H9 (cell line): ENCODE results near the gene COL19A1. TPM values are rescaled to one million over a fixed set of nuclear protein-coding genes. Genes with fewer than 3 reads are reported as not detected.

Experiments used
- DNase-seq: peaks from one replicate; pipeline ENCODE4 v3.0.0-alpha.2; 2017
- H2AFZ ChIP-seq: one replicate; pipeline ENCODE4 v1.6.1; 2013; ENCODE audit warnings: mild to moderate bottlenecking, low read length, control low read depth, moderate library complexity
- H2AK5ac ChIP-seq: 2 replicates; pipeline ENCODE4 v1.6.1; 2013; ENCODE audit warnings: low read length, control low read depth, mixed read lengths; ENCODE audit not compliant: insufficient read length
- H2BK120ac ChIP-seq: one replicate; pipeline ENCODE4 v1.6.1; 2013; ENCODE audit warnings: low read depth, mild to moderate bottlenecking, low read length, control low read depth, inconsistent platforms; ENCODE audit not compliant: poor library complexity, severe bottlenecking
- H2BK12ac ChIP-seq: 2 replicates; pipeline ENCODE4 v1.6.1; 2013; ENCODE audit warnings: low read length, control low read depth, mixed read lengths, low read depth; ENCODE audit not compliant: insufficient read length
- H2BK15ac ChIP-seq: 2 replicates; pipeline ENCODE4 v1.6.1; 2013; ENCODE audit warnings: low read depth, low read length, control low read depth
- H2BK20ac ChIP-seq: one replicate; pipeline ENCODE4 v1.6.1; 2013; ENCODE audit warnings: low read depth, mild to moderate bottlenecking, low read length, control low read depth, inconsistent platforms; ENCODE audit not compliant: poor library complexity, severe bottlenecking
- H2BK5ac ChIP-seq: 2 replicates; pipeline ENCODE4 v1.6.1; 2013; ENCODE audit warnings: low read length, control low read depth, mixed read lengths; ENCODE audit not compliant: insufficient read length
- H3K14ac ChIP-seq: 2 replicates; pipeline ENCODE4 v1.6.1; 2013; ENCODE audit warnings: low read length, control low read depth; ENCODE audit not compliant: insufficient read depth
- H3K18ac ChIP-seq: 2 replicates; pipeline ENCODE4 v1.6.1; 2013; ENCODE audit warnings: low read depth, mild to moderate bottlenecking, mixed read lengths, low read length, control low read depth; ENCODE audit not compliant: insufficient read length
- H3K23ac ChIP-seq: 2 replicates; pipeline ENCODE4 v1.6.1; 2013; ENCODE audit warnings: low read length, control low read depth, mixed read lengths, low read depth; ENCODE audit not compliant: insufficient read length
- H3K23me2 ChIP-seq: 2 replicates; pipeline ENCODE4 v1.6.1; 2013; ENCODE audit warnings: low read depth, mild to moderate bottlenecking, mixed read lengths, low read length, control low read depth; ENCODE audit not compliant: insufficient read length, poor library complexity, severe bottlenecking
- H3K27ac ChIP-seq: 2 replicates; pipeline ENCODE4 v1.5.1; 2013; ENCODE audit warnings: low read length, control low read depth, mixed read lengths, low read depth; ENCODE audit not compliant: insufficient read length
- H3K27me3 ChIP-seq: 2 replicates; pipeline ENCODE4 v1.6.1; 2013; ENCODE audit warnings: low read length, control low read depth, inconsistent platforms; ENCODE audit not compliant: insufficient read depth
- H3K4ac ChIP-seq: 2 replicates; pipeline ENCODE4 v1.6.1; 2013; ENCODE audit warnings: low read depth, mild to moderate bottlenecking, control low read depth, inconsistent platforms, low read length, moderate library complexity
- H3K4me1 ChIP-seq: 2 replicates; pipeline ENCODE4 v1.6.1; 2013; ENCODE audit warnings: low read length, control low read depth, inconsistent platforms; ENCODE audit not compliant: insufficient read depth
- H3K4me2 ChIP-seq: 2 replicates; pipeline ENCODE4 v1.6.1; 2013; ENCODE audit warnings: low read length, control low read depth, mixed read lengths; ENCODE audit not compliant: insufficient read length, insufficient read depth
- H3K56ac ChIP-seq: 2 replicates; pipeline ENCODE4 v1.6.1; 2013; ENCODE audit warnings: low read depth, mild to moderate bottlenecking, mixed read lengths, low read length, control low read depth; ENCODE audit not compliant: insufficient read length
- H3K79me1 ChIP-seq: 2 replicates; pipeline ENCODE4 v1.6.1; 2013; ENCODE audit warnings: low read depth, mild to moderate bottlenecking, moderate library complexity, low read length, control low read depth, inconsistent platforms; ENCODE audit not compliant: insufficient read depth, poor library complexity, severe bottlenecking
- H3K79me2 ChIP-seq: 2 replicates; pipeline ENCODE4 v1.6.1; 2013; ENCODE audit warnings: low read length, control low read depth, inconsistent platforms; ENCODE audit not compliant: insufficient read depth
- H3K9ac ChIP-seq: 2 replicates; pipeline ENCODE4 v1.6.1; 2013; ENCODE audit warnings: low read length, control low read depth, mixed read lengths; ENCODE audit not compliant: insufficient read length; ENCODE audit errors: extremely low read depth
- H3K9me3 ChIP-seq: one replicate; pipeline ENCODE4 v1.6.1; 2013; ENCODE audit warnings: low read depth, low read length, inconsistent platforms; ENCODE audit not compliant: control insufficient read depth
- H3T11ph ChIP-seq: one replicate; pipeline ENCODE4 v1.6.1; 2013; ENCODE audit warnings: mild to moderate bottlenecking, low read length, control low read depth, inconsistent platforms
- H4K20me1 ChIP-seq: one replicate; pipeline ENCODE4 v1.6.1; 2013; ENCODE audit not compliant: control insufficient read depth, insufficient read length, insufficient read depth
- H4K5ac ChIP-seq: 2 replicates; pipeline ENCODE4 v1.6.1; 2013; ENCODE audit warnings: low read depth, mild to moderate bottlenecking, mixed read lengths, low read length, control low read depth; ENCODE audit not compliant: insufficient read length
- H4K8ac ChIP-seq: replicated peaks from 2 replicates; pipeline ENCODE4 v1.6.1; 2013; ENCODE audit warnings: low read length, control low read depth, mixed read lengths, low read depth; ENCODE audit not compliant: insufficient read length
- H4K91ac ChIP-seq: 2 replicates; pipeline ENCODE4 v1.6.1; 2013; ENCODE audit warnings: low read depth, mild to moderate bottlenecking, moderate library complexity, mixed read lengths, low read length, control low read depth; ENCODE audit not compliant: insufficient read length
- H3K27ac Mint-ChIP-seq, 3 experiments: 2 replicates in 2 of 3; 3 replicates in 1 of 3; pipeline ENCODE4 v1.8.0; 2020 to 2021; ENCODE audit warnings: mixed read lengths in 3 of 3, mild to moderate bottlenecking in 1 of 3, moderate library complexity in 1 of 3
- H3K27me3 Mint-ChIP-seq: 2 replicates; pipeline ENCODE4 v1.8.0; 2021; ENCODE audit warnings: low read depth, mild to moderate bottlenecking, moderate library complexity, mixed read lengths
- H3K36me3 Mint-ChIP-seq, 3 experiments: 2 replicates in 2 of 3; 3 replicates in 1 of 3; pipeline ENCODE4 v1.8.0; 2020 to 2021; ENCODE audit warnings: low read depth in 3 of 3, mixed read lengths in 3 of 3; ENCODE audit not compliant: insufficient read depth in 1 of 3
- H3K4me1 Mint-ChIP-seq, 2 experiments: 2 replicates each; pipeline ENCODE4 v1.8.0; 2020; ENCODE audit warnings: mixed read lengths in 2 of 2
- H3K4me3 Mint-ChIP-seq, 2 experiments: 2 replicates in 1 of 2; 3 replicates in 1 of 2; pipeline ENCODE4 v1.8.0; 2020 to 2021; ENCODE audit warnings: mild to moderate bottlenecking in 2 of 2, mixed read lengths in 2 of 2, moderate library complexity in 1 of 2
- H3K9me3 Mint-ChIP-seq, 2 experiments: 2 replicates in 1 of 2; 3 replicates in 1 of 2; pipeline ENCODE4 v1.8.0; 2020; ENCODE audit warnings: mild to moderate bottlenecking in 2 of 2, mixed read lengths in 2 of 2, moderate library complexity in 1 of 2
- CTCF ChIP-seq: fragments of 200-600 bp; sonication (generic); conservative IDR thresholded peaks from 3 replicates; pipeline ENCODE4 v1.8.0; 2021; ENCODE audit warnings: antibody characterized with exemption, mild to moderate bottlenecking
- WGBS: extraction: QIAGEN DNeasy Blood & Tissue Kit; methylation state at CpG from one replicate; pipeline ENCODE4 v1.1.7; 2013; ENCODE audit warnings: missing lambda C conversion rate, low lambda C conversion rate, mixed read lengths; ENCODE audit not compliant: insufficient read length; ENCODE audit errors: extremely low coverage; 5-methylcytosine and 5-hydroxymethylcytosine counted together
- total RNA-seq: library from RNA; stranded (reverse); gene quantifications from 2 replicates; pipeline ENCODE4 v1.2.1, GENCODE V29; 2021

COL19A1 gene
- total RNA-seq, 1 experiment from 2014 or later, result not detected

- no peaks in the 10 kb centered on the region for H3K9me3 ChIP-seq
- no peak overlapping the region for H2BK5ac ChIP-seq
- H4K20me1 ChIP-seq, result no peaks in the 10 kb centered on the region
- no peaks in the 10 kb centered on the region for H3K27me3 ChIP-seq
- WGBS, result no CpG with 5 or more reads among the region's 2 CpGs
- no peak overlapping the region for H3K4me2 ChIP-seq
- H4K91ac ChIP-seq, result no peak overlapping the region
- no peak overlapping the region for H3K14ac ChIP-seq
- no peak overlapping the region for H3T11ph ChIP-seq
- no peak overlapping the region for H2AK5ac ChIP-seq
- no peaks in the 10 kb centered on the region for H3K27me3 Mint-ChIP-seq
- H2BK15ac ChIP-seq, result no peak overlapping the region
- H3K18ac ChIP-seq, result no peak overlapping the region
- H3K4me3 Mint-ChIP-seq, result no peak overlapping the region
- no peaks in the 10 kb centered on the region for H3K4me1 ChIP-seq
- H4K8ac ChIP-seq, result no peak overlapping the region
- TF ChIP-seq CTCF, result no peak
- no peak overlapping the region for H3K27ac ChIP-seq
- H4K5ac ChIP-seq, result no peak overlapping the region
- no peak overlapping the region for H2BK20ac ChIP-seq
- H2AFZ ChIP-seq, result no peak overlapping the region
- H3K4ac ChIP-seq, result no peak overlapping the region
- 0 out of 5 replicates have a peak, but pooled peaks cover 0 to 3% of the 10 kb centered on the region in 2 experiments for H3K9me3 Mint-ChIP-seq
- no peak overlapping the region for H3K9ac ChIP-seq
- H2BK12ac ChIP-seq, result no peak overlapping the region
- H3K27ac Mint-ChIP-seq, result no peak overlapping the region
- no peak overlapping the region for H3K23ac ChIP-seq
- DNase-seq, result no peak
- no peaks in the 10 kb centered on the region for H3K79me1 ChIP-seq
- H3K79me2 ChIP-seq, result no peaks in the 10 kb centered on the region
- H2BK120ac ChIP-seq, result no peak overlapping the region
- H3K56ac ChIP-seq, result no peak overlapping the region
- H3K36me3 Mint-ChIP-seq, result no peaks in the 10 kb centered on the region; a peak in 1 of 7 replicates
- no peaks in the 10 kb centered on the region for H3K23me2 ChIP-seq
- no peaks in the 10 kb centered on the region for H3K4me1 Mint-ChIP-seq
These were observed 314.0 kb downstream of the COL19A1 start for GRCh38 chr6:70180183-70180900.
